Fibroblast of lung (primary cell): ENCODE measurements around the gene SAMD8. TPM values are rescaled to one million over a fixed set of nuclear protein-coding genes. Genes with fewer than 3 reads are reported as not detected.

ENCODE experiments used
- DNase-seq, 2 donors: peaks; one replicate each; pipeline versions ENCODE4 v3.0.0 to v3.0.0-alpha.2; 2010; ENCODE audit warnings: low read depth in 2 of 2
- H2AFZ ChIP-seq: 2 replicates; pipeline ENCODE4 v1.5.1; 2012; ENCODE audit warnings: low read length, control low read depth, inconsistent platforms
- H3K27ac ChIP-seq: 2 replicates; pipeline ENCODE4 v1.5.1; 2011; ENCODE audit warnings: low read length, control low read depth; ENCODE audit not compliant: insufficient read depth
- H3K27me3 ChIP-seq: 2 replicates; pipeline ENCODE4 v1.5.1; 2011; ENCODE audit warnings: mild to moderate bottlenecking, low read length; ENCODE audit not compliant: control insufficient read depth, insufficient read depth
- H3K36me3 ChIP-seq: 2 replicates; pipeline ENCODE4 v1.5.1; 2011; ENCODE audit warnings: low read length; ENCODE audit not compliant: control insufficient read depth, insufficient read depth
- H3K4me1 ChIP-seq: 2 replicates; pipeline ENCODE4 v1.5.1; 2011; ENCODE audit warnings: low read length; ENCODE audit not compliant: control insufficient read depth, insufficient read depth; ENCODE audit errors: extremely low read depth
- H3K4me2 ChIP-seq: 2 replicates; pipeline ENCODE4 v1.5.1; 2011; ENCODE audit warnings: low read length, control low read depth; ENCODE audit not compliant: insufficient read depth; ENCODE audit errors: extremely low read depth
- H3K4me3 ChIP-seq, 4 experiments: fragments of 200-600 bp in 1 of 4; sonication (generic) in 1 of 4; replicated peaks in 1 of 4; 2 replicates each; pipeline ENCODE4 v1.5.1; 2011 to 2016; ENCODE audit warnings: low read length in 4 of 4, low read depth in 3 of 4, mild to moderate bottlenecking in 3 of 4, control low read depth in 2 of 4, inconsistent platforms in 1 of 4, mixed read lengths in 1 of 4; ENCODE audit not compliant: insufficient read depth in 1 of 4; ENCODE audit errors: control extremely low read depth in 1 of 4
- H3K79me2 ChIP-seq: 2 replicates; pipeline ENCODE4 v1.5.1; 2012; ENCODE audit warnings: mild to moderate bottlenecking, low read length, inconsistent platforms; ENCODE audit not compliant: control insufficient read depth, insufficient read depth
- H3K9ac ChIP-seq: 2 replicates; pipeline ENCODE4 v1.5.1; 2011; ENCODE audit warnings: mild to moderate bottlenecking, low read length, control low read depth; ENCODE audit not compliant: insufficient read depth
- H3K9me3 ChIP-seq: 2 replicates; pipeline ENCODE4 v1.5.1; 2012; ENCODE audit warnings: low read depth, low read length; ENCODE audit not compliant: control insufficient read depth, insufficient read depth
- H4K20me1 ChIP-seq: 2 replicates; pipeline ENCODE4 v1.5.1; 2011; ENCODE audit warnings: low read length; ENCODE audit not compliant: control insufficient read depth, insufficient read depth; ENCODE audit errors: extremely low read depth
- CTCF ChIP-seq, 2 donors: IDR thresholded peaks in 1 of 2; conservative IDR thresholded peaks in 1 of 2; 1 replicate in 1 of 2; 2 replicates in 1 of 2; pipeline ENCODE4 v1.5.1; 2011 to 2012; ENCODE audit warnings: low read length in 2 of 2, control low read depth in 1 of 2, inconsistent platforms in 1 of 2, low read depth in 1 of 2, mild to moderate bottlenecking in 1 of 2
- EZH2 ChIP-seq: IDR thresholded peaks from 2 replicates; pipeline ENCODE4 v1.5.1; 2012; ENCODE audit warnings: low read length, control low read depth, mild to moderate bottlenecking; ENCODE audit errors: missing control alignments
- polyA plus RNA-seq, 2 donors: library from polyadenylated mRNA; depleted of rRNA in 1 of 2; stranded (reverse) in 1 of 2; unstranded in 1 of 2; fragments of >200 nt; gene quantifications; 2 replicates each; pipeline ENCODE4 v1.2.1, GENCODE V29; 2011 to 2012; ENCODE audit warnings: missing spikeins in 1 of 2
- total RNA-seq: library from RNA; depleted of rRNA; stranded (reverse); fragments of >200 nt; gene quantifications from 2 replicates; pipeline ENCODE4 v1.2.1, GENCODE V29; 2014

Gene SAMD8
- total and polyA plus RNA-seq, 2 donors (not counting 1 experiment from before 2014, with no cell fraction given), result 32.5 to 51.5 TPM

GRCh38 chr10:75083972-75084833, 27.3 kb upstream of the SAMD8 start:
- Histone ChIP-seq H3K27ac (no peak overlapping the region), H3K4me3 (no peak overlapping the region), H3K9me3 (no peaks in the 10 kb centered on the region), H3K9ac (no peak overlapping the region), H3K4me2 (no peak overlapping the region), H2AFZ (no peak overlapping the region), H3K27me3 (no peaks in the 10 kb centered on the region), H4K20me1 (no peaks in the 10 kb centered on the region), H3K4me1 (no peaks in the 10 kb centered on the region), H3K36me3 (no peaks in the 10 kb centered on the region), H3K79me2 (no peaks in the 10 kb centered on the region)
- peak in 1 of 2 donors; percentile 30 for DNase-seq
- TF ChIP-seq EZH2, result no peak
- TF ChIP-seq CTCF (conservative IDR thresholded peaks at IDR 0.05 in 1 of 2, IDR thresholded peaks at IDR 0.05 in 1 of 2; ENCODE audit: low read depth in 1 of 2, low read length in 2 of 2), result no peak

- Histone ChIP-seq H3K27ac (no peak overlapping the region), H3K4me2 (no peak overlapping the region), H2AFZ (no peak overlapping the region), H4K20me1 (no peaks in the 10 kb centered on the region), H3K27me3 (no peaks in the 10 kb centered on the region), H3K9ac (no peak overlapping the region), H3K79me2 (no peaks in the 10 kb centered on the region), H3K36me3 (no peaks in the 10 kb centered on the region), H3K4me1 (no peaks in the 10 kb centered on the region), H3K4me3 (no peak overlapping the region), H3K9me3 (no peaks in the 10 kb centered on the region)
- no peak for DNase-seq
- TF ChIP-seq CTCF (conservative IDR thresholded peaks at IDR 0.05 in 1 of 2, IDR thresholded peaks at IDR 0.05 in 1 of 2; ENCODE audit: low read depth in 1 of 2, low read length in 2 of 2) (no peak), EZH2 (no peak)
Measured at GRCh38 chr10:75084834-75085384, 26.5 kb upstream of the SAMD8 start.

GRCh38 chr10:75086278-75086934, 25.1 kb upstream of the SAMD8 start:
- no peak for DNase-seq
- no peaks in the 10 kb centered on the region for H4K20me1 ChIP-seq
- H3K4me2 ChIP-seq, result no peak overlapping the region
- H3K4me1 ChIP-seq, result no peaks in the 10 kb centered on the region
- H3K9ac ChIP-seq, result no peak overlapping the region
- TF ChIP-seq CTCF (conservative IDR thresholded peaks at IDR 0.05 in 1 of 2, IDR thresholded peaks at IDR 0.05 in 1 of 2; ENCODE audit: low read depth in 1 of 2, low read length in 2 of 2), result no peak
- TF ChIP-seq EZH2, result no peak
- no peaks in the 10 kb centered on the region for H3K79me2 ChIP-seq
- no peaks in the 10 kb centered on the region for H3K9me3 ChIP-seq
- no peaks in the 10 kb centered on the region for H3K27me3 ChIP-seq
- no peak overlapping the region for H3K4me3 ChIP-seq
- no peak overlapping the region for H2AFZ ChIP-seq
- no peak overlapping the region for H3K27ac ChIP-seq
- no peaks in the 10 kb centered on the region for H3K36me3 ChIP-seq
